Hepatic stellate cell (primary cell): ENCODE results near the gene DDIT4L.
A peak's percentile ranks its signal among the peaks of the same experiment; 100 is the strongest.
"Not testable (repeated sequence)": the region's sequence is repeated elsewhere in the genome, so short reads cannot be mapped to it uniquely, and the experiment has no call there.

ENCODE experiments used
- DNase-seq: peaks from one replicate; pipeline ENCODE4 v3.0.0; 2011; ENCODE audit warnings: low spot score

The DDIT4L gene

GRCh38 chr4:100189820-100190642 lies at the start of gene DDIT4L:
TSS of gene DDIT4L (minus strand) at chr4:100190468. CDS start at chr4:100189983, 485 bp downstream.
- peak; percentile 35 for DNase-seq

GRCh38 chr4:100240008-100240407 lies 49.7 kb upstream of the DDIT4L start:
- no peak for DNase-seq

DNA sequence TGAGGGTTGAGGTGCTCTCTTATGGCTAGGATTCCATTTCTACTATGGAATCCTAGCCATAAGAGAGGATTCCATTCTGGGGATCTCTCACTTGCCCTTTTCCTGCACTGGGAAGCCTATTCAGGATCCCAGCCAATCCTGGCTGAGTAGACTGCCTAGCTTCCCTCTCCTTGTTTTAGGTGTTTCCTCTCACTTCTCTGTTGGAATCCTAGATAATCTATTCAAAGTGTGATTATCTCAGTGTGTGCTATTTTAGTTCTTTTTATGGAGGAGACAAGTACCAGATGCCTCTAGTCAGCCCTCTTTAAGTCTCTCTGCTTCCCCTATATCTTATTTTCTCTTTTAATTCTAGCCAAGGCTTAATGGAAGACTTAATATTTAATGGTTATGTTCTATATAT lies 34.5 kb upstream of the DDIT4L start:
- DNase-seq: no peak

DNA sequence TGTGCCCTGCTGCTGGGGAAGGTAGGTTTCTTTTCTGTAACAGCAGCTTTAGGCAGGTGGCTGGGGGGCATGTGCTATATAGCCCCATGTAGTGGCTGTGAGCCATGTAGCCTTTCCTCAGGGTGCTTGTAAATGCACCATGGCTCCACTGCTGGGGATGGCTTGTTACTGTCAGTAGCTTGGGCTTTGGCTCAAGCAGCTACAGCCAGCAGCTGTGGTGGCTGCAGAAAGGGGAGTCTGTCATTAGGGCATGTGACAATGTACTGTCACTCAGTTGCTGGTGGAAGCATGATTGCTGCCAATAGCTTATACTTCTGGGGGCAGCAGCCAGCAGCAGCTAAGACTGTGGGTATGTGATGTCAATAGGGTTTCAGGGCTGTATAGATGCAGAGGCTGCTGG lies 33.9 kb upstream of the DDIT4L start:
- DNase-seq: no peak

DNA sequence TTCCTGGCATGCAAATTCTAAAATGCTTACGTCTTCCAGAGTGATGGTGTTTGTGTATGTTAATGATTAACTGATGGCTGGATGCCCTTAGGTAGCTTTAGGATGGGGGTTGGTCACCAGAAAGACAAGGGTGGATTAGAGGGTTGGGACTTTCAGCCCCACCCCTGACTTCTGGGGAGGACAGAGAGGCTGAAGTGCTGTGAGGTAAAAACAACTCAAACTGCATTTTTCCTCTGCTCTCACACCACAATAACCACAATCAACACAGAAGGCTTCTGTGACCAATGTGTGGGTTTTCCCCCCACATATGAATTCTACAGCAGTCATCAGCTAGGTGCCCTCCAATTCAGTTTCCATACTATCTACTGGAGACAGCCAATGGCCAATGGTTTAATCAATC lies 18.7 kb upstream of the DDIT4L start:
- no peak for DNase-seq

- no peak for DNase-seq
Measured at GRCh38 chr4:100208459-100208858, 18.2 kb upstream of the DDIT4L start.

GRCh38 chr4:100206850-100207249 lies 16.6 kb upstream of the DDIT4L start:
- DNase-seq: no peak

GRCh38 chr4:100198061-100198460 lies 7.8 kb upstream of the DDIT4L start:
- DNase-seq: no peak

- DNase-seq: not testable (repeated sequence)
Measured at GRCh38 chr4:100196388-100197071, 6.3 kb upstream of the DDIT4L start.

- peak; percentile 17 for DNase-seq
Measured at GRCh38 chr4:100190643-100191600, 654 bp upstream of the DDIT4L start.

GRCh38 chr4:100188829-100189228 lies 1.4 kb downstream of the DDIT4L start:
- no peak for DNase-seq

- DNase-seq: no peak
Measured at GRCh38 chr4:100187781-100188180, 2.5 kb downstream of the DDIT4L start.

DNA sequence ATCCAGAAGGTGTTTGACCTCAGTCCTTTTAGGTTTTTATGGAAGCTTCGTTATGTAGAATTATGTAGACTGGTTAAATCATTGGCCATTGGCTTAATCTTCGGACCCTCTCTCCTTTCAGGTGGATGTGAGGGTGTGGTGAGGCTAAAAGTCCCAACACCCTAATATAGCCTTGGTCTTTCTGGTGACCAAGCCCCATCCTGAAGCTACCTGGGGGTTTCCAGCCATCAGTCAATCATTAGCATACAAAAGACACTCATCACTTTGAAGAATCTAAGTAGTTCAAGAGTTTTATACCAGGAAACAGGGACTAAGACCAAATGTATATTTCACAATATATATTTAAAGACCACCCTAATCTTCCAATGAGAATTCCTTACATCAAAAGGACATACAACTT lies 5.5 kb downstream of the DDIT4L start:
- no peak for DNase-seq

GRCh38 chr4:100177855-100178254 lies 12.4 kb downstream of the DDIT4L start:
- DNase-seq: no peak

DNA sequence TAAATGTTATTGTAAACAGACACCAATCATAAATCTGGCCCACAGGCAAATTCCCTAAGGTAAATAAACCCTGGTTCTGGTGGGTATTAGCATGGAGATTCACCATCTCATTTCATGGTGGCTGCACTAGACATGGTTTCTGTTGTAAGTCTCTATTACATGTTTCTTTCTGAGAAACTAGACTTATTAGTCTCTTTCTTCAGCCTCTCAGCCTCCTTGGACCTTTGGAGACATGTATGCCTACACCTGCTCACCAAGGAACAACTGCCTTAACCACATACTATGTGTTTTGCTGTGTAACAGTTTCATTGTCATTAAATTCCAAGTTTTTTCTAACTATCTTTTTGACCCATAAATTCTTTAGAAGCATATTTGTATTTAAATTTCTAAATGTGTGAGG lies 13.1 kb downstream of the DDIT4L start:
- no peak for DNase-seq

- no peak for DNase-seq
Measured at GRCh38 chr4:100175858-100176257, 14.4 kb downstream of the DDIT4L start.

DNA sequence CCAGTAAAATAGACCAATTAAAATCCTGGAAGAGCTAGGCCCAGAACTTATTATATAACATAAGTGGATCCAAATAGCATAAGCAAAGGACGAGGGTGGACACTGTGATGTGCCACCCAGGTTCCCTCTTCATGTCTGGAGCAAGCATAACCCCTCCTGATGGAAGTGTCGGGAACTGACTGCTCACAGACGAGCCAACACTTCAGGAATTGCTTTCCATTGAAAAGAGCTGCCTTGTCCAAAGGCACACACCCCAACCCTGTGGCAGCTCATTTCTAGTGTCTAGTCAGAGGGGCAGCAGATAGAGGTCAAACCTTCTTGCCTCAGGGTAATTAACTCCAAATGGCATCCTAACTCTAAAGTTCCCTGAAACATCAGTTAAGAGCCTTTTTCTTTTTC lies 15.3 kb downstream of the DDIT4L start:
- DNase-seq: no peak

GRCh38 chr4:100170986-100171385 lies 19.3 kb downstream of the DDIT4L start:
- DNase-seq: no peak

DNA sequence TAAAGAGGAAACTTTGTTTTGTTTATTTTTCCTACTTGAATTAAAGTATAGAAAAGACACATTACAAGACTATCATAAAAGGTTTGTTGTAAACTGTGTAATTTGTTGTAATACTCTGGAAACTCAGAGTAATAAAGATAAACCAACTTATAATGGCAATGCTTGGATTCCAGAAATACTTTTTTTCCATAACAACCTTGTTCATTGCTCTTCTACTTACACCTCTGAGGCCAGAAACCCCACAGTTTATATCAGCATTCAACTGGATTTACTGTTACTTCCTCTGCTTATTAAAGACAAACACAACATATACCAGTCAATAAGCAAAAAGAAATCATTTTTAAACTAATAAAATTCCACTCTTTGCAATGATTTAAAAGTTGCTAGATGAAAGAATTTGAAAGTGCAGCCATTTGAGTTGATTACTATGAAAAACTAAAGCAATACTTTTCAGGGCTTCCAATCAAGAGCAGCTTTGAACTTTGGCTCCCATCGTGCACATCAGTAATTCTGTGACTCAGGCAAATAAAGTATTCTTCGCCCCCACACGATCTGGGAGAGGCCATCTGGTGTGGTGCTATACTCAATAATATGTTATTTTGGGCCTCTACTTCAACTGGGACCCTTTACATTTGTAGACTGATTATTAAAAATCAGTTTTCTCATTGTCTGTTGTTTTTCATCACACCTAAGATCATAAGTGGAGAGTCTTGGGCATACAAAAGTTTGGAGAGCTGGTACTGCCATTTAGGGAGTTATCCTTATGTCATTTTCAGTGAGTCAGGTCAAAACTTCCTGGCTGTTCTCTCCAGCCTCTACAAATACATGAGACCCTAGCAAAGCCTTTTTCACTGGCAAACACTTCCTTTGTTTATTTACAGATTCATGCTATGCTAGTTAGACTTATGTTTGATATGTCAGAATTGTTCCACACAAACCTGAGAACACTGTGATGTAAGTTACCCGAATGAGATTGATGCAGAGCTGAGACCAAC lies 20.5 kb downstream of the DDIT4L start:
- no peak for DNase-seq

DNA sequence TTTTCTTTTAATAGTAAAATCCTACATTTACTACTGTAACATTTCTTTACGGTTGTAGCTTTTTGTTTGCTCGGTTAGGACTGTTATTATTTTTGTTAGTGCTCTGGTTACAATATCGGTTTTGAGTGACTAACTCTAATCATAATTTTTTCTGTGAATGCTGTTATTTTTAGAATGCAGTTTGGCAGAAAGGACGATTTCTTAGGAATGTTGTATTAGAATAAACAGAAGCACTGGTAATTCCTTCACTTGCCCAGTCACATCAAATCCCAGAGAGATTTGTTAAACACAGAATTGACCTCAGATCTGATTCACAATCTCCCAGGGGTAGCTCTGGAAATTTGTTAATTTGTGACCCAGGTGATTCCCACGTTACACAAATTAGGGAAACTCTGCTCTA lies 21.7 kb downstream of the DDIT4L start:
- DNase-seq: peak; percentile 28
